PC-9 (cell line): ENCODE results near the gene NGEF. TPM values are rescaled to one million over a fixed set of nuclear protein-coding genes. Genes with fewer than 3 reads are reported as not detected.

Source experiments
- BruUV-seq: library from RNA; stranded (reverse); fragments of 400-500 nt; replicated peaks from 2 replicates; lab custom pipeline; 2021; lab: Mats Ljungman, UMichigan
- CTCF ChIA-PET: fragments of 300-600 bp; sonication (Branson Sonifier 250); formaldehyde crosslinking; loops from one replicate; lab custom pipeline; 2022; ENCODE audit warnings: antibody characterized with exemption; lab: Charles Lee
- POLR2A ChIA-PET: fragments of 300-600 bp; sonication (Branson Sonifier 250); formaldehyde crosslinking; loops from one replicate; lab custom pipeline; 2022; ENCODE audit warnings: antibody characterized with exemption; ENCODE audit not compliant: unreplicated experiment; lab: Charles Lee
- DNase-seq, 2 experiments: peaks; one replicate each; pipeline versions ENCODE4 v3.0.0 to v3.0.0-alpha.2; 2015 to 2022; ENCODE audit warnings: mixed read lengths in 1 of 2
- H2AFZ ChIP-seq: fragments of 200-600 bp; sonication (generic); 2 replicates; pipeline ENCODE4 v1.8.1; 2017; ENCODE audit warnings: antibody characterized with exemption
- H3F3A ChIP-seq: fragments of 200-600 bp; sonication (generic); 2 replicates; pipeline ENCODE4 v1.8.1; 2017; ENCODE audit warnings: antibody characterized with exemption, mild to moderate bottlenecking, low read depth; ENCODE audit not compliant: insufficient read depth
- H3K27ac ChIP-seq: fragments of 200-600 bp; sonication (generic); 2 replicates; pipeline ENCODE4 v1.6.1; 2016; ENCODE audit warnings: mixed run types
- H3K27me3 ChIP-seq: fragments of 200-600 bp; sonication (generic); 2 replicates; pipeline ENCODE4 v1.6.1; 2016; ENCODE audit warnings: low read depth, mixed run types; ENCODE audit not compliant: insufficient read depth
- H3K36me3 ChIP-seq: fragments of 200-600 bp; sonication (generic); 2 replicates; pipeline ENCODE4 v1.6.1; 2016; ENCODE audit warnings: low read depth, mixed run types
- H3K4me1 ChIP-seq: fragments of 200-600 bp; sonication (generic); replicated peaks from 2 replicates; pipeline ENCODE4 v1.6.1; 2016; ENCODE audit warnings: mixed run types; ENCODE audit not compliant: insufficient read depth
- H3K4me2 ChIP-seq: fragments of 200-600 bp; sonication (generic); 2 replicates; pipeline ENCODE4 v1.6.1; 2017; ENCODE audit warnings: mixed run types
- H3K4me3 ChIP-seq: fragments of 200-600 bp; sonication (generic); 2 replicates; pipeline ENCODE4 v1.6.1; 2016; ENCODE audit warnings: mixed run types
- H3K79me2 ChIP-seq: fragments of 200-600 bp; sonication (generic); 2 replicates; pipeline ENCODE4 v1.6.1; 2017; ENCODE audit warnings: low read depth, mixed run types
- H3K9me2 ChIP-seq: fragments of 200-600 bp; sonication (generic); 2 replicates; pipeline ENCODE4 v1.8.1; 2017; ENCODE audit warnings: mild to moderate bottlenecking; ENCODE audit not compliant: insufficient read depth
- H3K9me3 ChIP-seq: fragments of 200-600 bp; sonication (generic); 2 replicates; pipeline ENCODE4 v1.8.1; 2016; ENCODE audit warnings: low read depth; ENCODE audit not compliant: insufficient read depth
- H4K20me1 ChIP-seq: fragments of 200-600 bp; sonication (generic); 2 replicates; pipeline ENCODE4 v1.8.1; 2017; ENCODE audit not compliant: insufficient read depth
- EZH2 ChIP-seq: fragments of 200-600 bp; sonication (generic); IDR thresholded peaks from 2 replicates; pipeline ENCODE4 v1.8.0; 2017; ENCODE audit warnings: antibody characterized with exemption, low read depth
- intact Hi-C: fragments of 100-400 bp; cut with micrococcal nuclease; formaldehyde crosslinking; loops from one replicate; pipeline ENCODE4 v1.10.0; 2022; ENCODE audit not compliant: unreplicated experiment
- total RNA-seq: library from RNA; stranded (reverse); gene quantifications from 2 replicates; pipeline ENCODE4 v1.2.3, GENCODE V29; 2021
- TF ChIP-seq, protein P1 (sequence below): fragments of 200-600 bp; sonication (generic); conservative IDR thresholded peaks from 2 replicates; pipeline ENCODE4 v1.6.1; 2017; ENCODE audit warnings: mixed run types, antibody characterized with exemption, mild to moderate bottlenecking, moderate library complexity

NGEF gene
- total RNA-seq, 1 experiment from 2014 or later = 55.3 TPM

DNA sequence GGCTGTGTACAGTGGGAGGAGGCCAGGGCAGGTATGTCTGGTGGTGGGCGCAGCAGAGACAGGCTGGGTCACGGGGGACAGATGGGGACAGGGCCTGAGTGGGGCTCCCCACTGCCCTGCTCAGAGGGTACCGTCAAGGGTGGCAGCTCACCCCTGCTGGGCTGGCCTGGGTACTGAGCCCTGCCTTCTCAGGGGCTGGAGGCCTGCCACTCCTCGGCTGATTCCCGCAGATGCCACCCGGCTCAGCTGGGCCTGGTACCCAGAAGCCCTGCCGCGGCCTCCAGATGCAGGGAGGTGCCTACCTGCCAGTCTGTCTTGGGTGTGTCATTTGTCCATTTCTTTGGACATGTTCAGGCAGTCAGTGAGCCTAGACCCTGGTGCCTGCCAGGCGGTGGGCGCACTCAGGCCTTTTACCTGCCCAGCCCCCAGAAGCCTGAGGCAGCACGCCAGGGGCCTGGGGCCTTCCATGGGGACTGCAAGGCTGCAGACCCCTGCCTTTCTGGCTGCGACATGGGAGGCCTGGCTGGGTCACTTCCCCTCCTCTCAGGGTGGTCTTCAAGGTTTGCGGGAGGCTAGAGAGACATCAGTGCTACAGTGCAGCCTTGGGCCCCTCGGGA, 139.7 kb downstream of the NGEF start:
- Histone ChIP-seq H3K4me2 (no peak overlapping the region), H3K9me2 (no peaks in the 10 kb centered on the region), H3K4me3 (no peak overlapping the region), H4K20me1 (no peaks in the 10 kb centered on the region), H2AFZ (no peak overlapping the region), H3K27me3 (no peaks in the 10 kb centered on the region), H3K27ac (no peak overlapping the region), H3K36me3 (no peaks in the 10 kb centered on the region), H3K9me3 (no peaks in the 10 kb centered on the region), H3K79me2 (no peaks in the 10 kb centered on the region), H3F3A (peaks cover 14% of the 10 kb centered on the region; the same call in 1 of the 2 replicates), H3K4me1 (no peaks in the 10 kb centered on the region)
- intact Hi-C loops = no loop called here
- TF ChIP-seq EZH2 = no peak
- TF ChIP-seq, protein P1, sequence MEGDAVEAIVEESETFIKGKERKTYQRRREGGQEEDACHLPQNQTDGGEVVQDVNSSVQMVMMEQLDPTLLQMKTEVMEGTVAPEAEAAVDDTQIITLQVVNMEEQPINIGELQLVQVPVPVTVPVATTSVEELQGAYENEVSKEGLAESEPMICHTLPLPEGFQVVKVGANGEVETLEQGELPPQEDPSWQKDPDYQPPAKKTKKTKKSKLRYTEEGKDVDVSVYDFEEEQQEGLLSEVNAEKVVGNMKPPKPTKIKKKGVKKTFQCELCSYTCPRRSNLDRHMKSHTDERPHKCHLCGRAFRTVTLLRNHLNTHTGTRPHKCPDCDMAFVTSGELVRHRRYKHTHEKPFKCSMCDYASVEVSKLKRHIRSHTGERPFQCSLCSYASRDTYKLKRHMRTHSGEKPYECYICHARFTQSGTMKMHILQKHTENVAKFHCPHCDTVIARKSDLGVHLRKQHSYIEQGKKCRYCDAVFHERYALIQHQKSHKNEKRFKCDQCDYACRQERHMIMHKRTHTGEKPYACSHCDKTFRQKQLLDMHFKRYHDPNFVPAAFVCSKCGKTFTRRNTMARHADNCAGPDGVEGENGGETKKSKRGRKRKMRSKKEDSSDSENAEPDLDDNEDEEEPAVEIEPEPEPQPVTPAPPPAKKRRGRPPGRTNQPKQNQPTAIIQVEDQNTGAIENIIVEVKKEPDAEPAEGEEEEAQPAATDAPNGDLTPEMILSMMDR = no peak
- no TSS peak for BruUV-seq
- ChIA-PET POLR2A (no interaction called here), CTCF (interaction anchor here (1.2 kb wide), 1 partner anchor 13 kb away, joined by 3 read pairs; no protein-coding TSS in a partner anchor)
- no peak for DNase-seq

DNA sequence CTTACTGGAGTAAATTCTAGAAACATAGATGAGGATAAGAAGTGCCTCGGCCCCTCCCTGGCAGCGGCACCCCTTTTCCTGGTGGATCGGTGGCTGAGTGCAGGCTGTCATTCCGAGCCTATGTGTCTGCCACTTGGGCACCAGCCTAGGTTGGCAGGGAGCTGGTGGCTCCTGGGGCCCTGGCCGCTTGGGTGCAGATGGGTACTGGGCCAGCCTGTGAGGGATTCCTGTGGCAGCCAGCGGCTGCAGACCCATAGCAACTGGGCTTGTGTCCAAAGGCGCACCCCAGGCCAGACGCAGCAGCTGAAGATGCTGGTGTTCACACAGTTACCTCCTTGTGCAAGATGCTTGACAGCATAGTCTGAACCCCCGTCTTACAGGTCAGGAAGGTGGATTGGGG, 140.2 kb downstream of the NGEF start:
- H3K9me2 ChIP-seq = no peaks in the 10 kb centered on the region
- peaks cover 14% of the 10 kb centered on the region; the same call in 1 of the 2 replicates for H3F3A ChIP-seq
- no TSS peak for BruUV-seq
- ChIA-PET POLR2A (no interaction called here), CTCF (interaction anchor here (0.6 kb wide), 1 partner anchor 106 kb away, joined by 3 read pairs; no protein-coding TSS in a partner anchor)
- intact Hi-C loops = no loop called here
- H3K79me2 ChIP-seq = no peaks in the 10 kb centered on the region
- TF ChIP-seq EZH2 = no peak
- TF ChIP-seq, protein P1 = no peak
- no peak overlapping the region for H3K4me3 ChIP-seq
- no peaks in the 10 kb centered on the region for H4K20me1 ChIP-seq
- no peak overlapping the region for H3K4me2 ChIP-seq
- no peak overlapping the region for H3K27ac ChIP-seq
- no peak overlapping the region for H2AFZ ChIP-seq
- no peaks in the 10 kb centered on the region for H3K27me3 ChIP-seq
- no peaks in the 10 kb centered on the region for H3K36me3 ChIP-seq
- no peak for DNase-seq
- H3K4me1 ChIP-seq = no peaks in the 10 kb centered on the region
- no peaks in the 10 kb centered on the region for H3K9me3 ChIP-seq

DNA sequence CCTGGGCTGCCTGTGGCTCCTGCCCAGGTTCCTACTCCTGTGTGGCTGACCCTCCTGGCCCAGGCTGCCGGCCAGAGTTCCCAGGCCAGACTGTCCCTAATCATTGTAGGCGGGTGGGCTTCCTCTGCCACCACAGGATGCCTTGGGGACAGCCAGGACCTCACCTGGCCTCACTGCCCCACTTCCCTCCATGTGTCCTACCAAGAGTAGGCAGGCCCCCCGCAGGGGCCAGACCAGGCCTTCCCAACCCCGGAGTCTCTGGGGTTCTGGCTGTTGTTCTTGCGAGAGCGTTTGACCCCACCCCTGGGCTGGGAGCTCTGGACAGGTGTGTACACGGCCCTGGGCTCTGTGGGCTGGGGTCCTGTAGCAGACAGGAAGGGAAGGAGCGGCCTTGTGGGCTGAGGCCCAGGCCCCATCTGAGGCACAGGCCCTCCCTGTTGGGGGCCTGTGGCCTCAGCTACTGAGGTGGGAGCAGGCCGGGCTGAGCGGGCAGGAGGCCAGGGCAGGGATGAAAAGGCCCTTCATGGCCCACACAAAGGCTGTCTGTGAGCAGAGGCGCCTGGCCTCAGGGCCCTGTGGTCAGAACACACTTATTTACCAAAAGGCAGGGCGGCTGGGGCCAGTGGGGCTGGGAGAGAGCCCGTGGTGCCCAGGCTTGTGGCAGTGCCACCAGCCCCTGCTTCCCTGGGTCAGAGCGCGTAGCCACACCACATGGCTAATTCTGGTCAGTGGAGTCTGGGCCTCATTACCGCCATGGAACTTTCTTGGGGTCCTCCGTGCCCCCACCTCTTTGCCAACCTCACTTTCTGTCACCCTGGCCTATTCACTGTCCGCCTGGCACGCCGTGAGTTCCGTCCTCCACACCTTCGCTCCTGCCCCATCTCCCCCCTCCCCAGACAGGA, 141.0 kb downstream of the NGEF start:
- Histone ChIP-seq H3K9me2 (no peaks in the 10 kb centered on the region), H2AFZ (no peak overlapping the region), H3K27me3 (no peaks in the 10 kb centered on the region), H3K9me3 (no peaks in the 10 kb centered on the region), H3K4me2 (no peak overlapping the region), H3K4me3 (no peak overlapping the region), H3K79me2 (no peaks in the 10 kb centered on the region), H3K27ac (no peak overlapping the region), H3K4me1 (no peaks in the 10 kb centered on the region), H3K36me3 (no peaks in the 10 kb centered on the region), H4K20me1 (no peaks in the 10 kb centered on the region), H3F3A (peaks cover 14% of the 10 kb centered on the region; the same call in 1 of the 2 replicates)
- DNase-seq = no peak
- ChIA-PET POLR2A (no interaction called here), CTCF (interaction anchor here (0.6 kb wide), 1 partner anchor 106 kb away, joined by 3 read pairs; no protein-coding TSS in a partner anchor)
- TF ChIP-seq EZH2 = no peak
- TF ChIP-seq, protein P1 = no peak
- intact Hi-C loops = no loop called here
- no TSS peak for BruUV-seq
